ENCODE measurements around the gene MTUS2.

GRCh38 chr13:29239653-29240525 is 419.8 kb downstream of the MTUS2 start:
- TF ChIP-seq CTCF (IDR thresholded peaks at IDR 0.05; ENCODE audit: low read depth, low read length) (no peak), MYC (IDR thresholded peaks at IDR 0.05; ENCODE audit: low read depth, low read length) (no peak), POLR2A (IDR thresholded peaks at IDR 0.05; ENCODE audit: extremely low read depth, insufficient read length) (no peak), MAX (IDR thresholded peaks at IDR 0.05; ENCODE audit: low read depth, low read length) (no peak)
